Measurements from ENCODE around the gene ABLIM3. TPM values are rescaled to one million over a fixed set of nuclear protein-coding genes. Genes with fewer than 3 reads are reported as not detected.

ABLIM3 gene
- polyA plus RNA-seq, 2 donors: 17.1 to 56.2 TPM

DNA sequence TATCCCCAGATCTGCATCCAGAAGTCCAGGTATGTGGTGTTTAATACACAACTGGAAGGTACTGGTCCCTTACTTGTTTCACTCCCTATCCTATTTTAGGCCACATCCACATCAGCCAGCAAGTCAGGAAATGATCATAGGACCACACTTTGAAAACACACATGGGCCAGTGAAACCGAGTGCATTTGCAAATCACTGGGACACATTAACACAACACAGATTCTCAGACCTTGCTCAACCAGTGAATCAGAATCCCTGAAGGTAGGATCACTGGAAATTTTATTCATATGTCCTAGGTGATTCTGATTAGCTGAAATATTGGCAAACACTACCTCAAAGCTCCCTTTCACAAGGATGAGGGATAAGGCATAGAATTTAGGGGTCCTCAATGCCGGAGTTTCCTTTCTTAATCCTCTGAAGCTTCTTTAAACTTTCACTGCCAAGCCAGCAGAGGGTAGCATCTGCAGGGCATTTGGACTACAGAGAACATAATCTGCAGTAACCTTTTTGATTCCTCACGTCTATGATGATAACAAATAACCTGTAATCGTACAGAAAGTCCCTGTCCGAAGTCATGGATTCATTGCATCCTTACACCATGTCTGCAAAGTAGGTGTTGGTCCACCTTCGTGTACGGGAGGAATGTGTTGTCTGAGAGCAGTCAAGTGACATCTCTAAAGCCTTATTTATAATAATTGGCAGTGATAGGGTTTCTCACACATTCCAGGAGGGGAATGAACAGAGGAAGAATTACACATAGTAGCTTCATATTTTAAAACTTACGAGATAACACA is 11.0 kb upstream of the ABLIM3 start:
- Histone ChIP-seq H3K4me3 (ENCODE audit: low read depth in 1 of 2, low read length in 2 of 2) (no peak overlapping the region), H3K36me3 (ENCODE audit: control insufficient read depth in 2 of 2, insufficient read depth in 2 of 2, low read length in 1 of 2) (no peaks in the 10 kb centered on the region), H3K27me3 (ENCODE audit: control insufficient read depth in 1 of 2, insufficient read depth in 2 of 2, low read length in 2 of 2) (no peaks in the 10 kb centered on the region), H3K27ac (ENCODE audit: low read depth in 2 of 2, low read length in 1 of 2) (no peak overlapping the region), H3K4me1 (ENCODE audit: control insufficient read depth in 2 of 2, insufficient read depth in 2 of 2, low read length in 1 of 2) (peaks cover 0 to 4% of the 10 kb centered on the region in 2 donors), H3K9me3 (ENCODE audit: control insufficient read depth in 2 of 2, insufficient read depth in 1 of 2, low read depth in 1 of 2, low read length in 1 of 2) (no peaks in the 10 kb centered on the region)
- WGBS, 2 donors: 61 to 65% methylated on average over 8 of the region's 8 CpGs

DNA sequence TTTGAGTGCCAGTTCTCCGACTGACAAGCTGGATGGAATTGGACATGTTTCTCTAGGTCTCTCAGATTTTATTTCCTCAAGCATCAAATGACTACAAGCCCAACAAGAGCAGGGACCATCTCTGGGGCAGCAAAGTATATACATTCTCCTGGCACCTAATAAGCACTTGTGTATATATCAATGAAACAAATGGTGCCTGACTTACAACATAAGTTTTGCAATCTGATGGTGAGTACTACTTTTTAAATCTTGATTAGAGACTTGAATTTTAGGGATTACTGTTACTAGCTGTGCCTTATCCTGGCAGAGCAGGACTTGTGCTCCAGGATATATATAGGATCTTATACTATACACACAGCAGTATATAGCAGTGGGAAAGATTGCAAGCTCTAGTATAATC is 8.8 kb upstream of the ABLIM3 start:
- Histone ChIP-seq H3K27ac (ENCODE audit: low read depth in 2 of 2, low read length in 1 of 2) (no peak overlapping the region), H3K36me3 (ENCODE audit: control insufficient read depth in 2 of 2, insufficient read depth in 2 of 2, low read length in 1 of 2) (no peaks in the 10 kb centered on the region), H3K9me3 (ENCODE audit: control insufficient read depth in 2 of 2, insufficient read depth in 1 of 2, low read depth in 1 of 2, low read length in 1 of 2) (no peaks in the 10 kb centered on the region), H3K27me3 (ENCODE audit: control insufficient read depth in 1 of 2, insufficient read depth in 2 of 2, low read length in 2 of 2) (no peaks in the 10 kb centered on the region), H3K4me1 (ENCODE audit: control insufficient read depth in 2 of 2, insufficient read depth in 2 of 2, low read length in 1 of 2) (peaks cover 0 to 4% of the 10 kb centered on the region in 2 donors), H3K4me3 (ENCODE audit: low read depth in 1 of 2, low read length in 2 of 2) (no peak overlapping the region)
- WGBS, 2 donors: 73 to 87% methylated on average over 1 of the region's 1 CpG

DNA sequence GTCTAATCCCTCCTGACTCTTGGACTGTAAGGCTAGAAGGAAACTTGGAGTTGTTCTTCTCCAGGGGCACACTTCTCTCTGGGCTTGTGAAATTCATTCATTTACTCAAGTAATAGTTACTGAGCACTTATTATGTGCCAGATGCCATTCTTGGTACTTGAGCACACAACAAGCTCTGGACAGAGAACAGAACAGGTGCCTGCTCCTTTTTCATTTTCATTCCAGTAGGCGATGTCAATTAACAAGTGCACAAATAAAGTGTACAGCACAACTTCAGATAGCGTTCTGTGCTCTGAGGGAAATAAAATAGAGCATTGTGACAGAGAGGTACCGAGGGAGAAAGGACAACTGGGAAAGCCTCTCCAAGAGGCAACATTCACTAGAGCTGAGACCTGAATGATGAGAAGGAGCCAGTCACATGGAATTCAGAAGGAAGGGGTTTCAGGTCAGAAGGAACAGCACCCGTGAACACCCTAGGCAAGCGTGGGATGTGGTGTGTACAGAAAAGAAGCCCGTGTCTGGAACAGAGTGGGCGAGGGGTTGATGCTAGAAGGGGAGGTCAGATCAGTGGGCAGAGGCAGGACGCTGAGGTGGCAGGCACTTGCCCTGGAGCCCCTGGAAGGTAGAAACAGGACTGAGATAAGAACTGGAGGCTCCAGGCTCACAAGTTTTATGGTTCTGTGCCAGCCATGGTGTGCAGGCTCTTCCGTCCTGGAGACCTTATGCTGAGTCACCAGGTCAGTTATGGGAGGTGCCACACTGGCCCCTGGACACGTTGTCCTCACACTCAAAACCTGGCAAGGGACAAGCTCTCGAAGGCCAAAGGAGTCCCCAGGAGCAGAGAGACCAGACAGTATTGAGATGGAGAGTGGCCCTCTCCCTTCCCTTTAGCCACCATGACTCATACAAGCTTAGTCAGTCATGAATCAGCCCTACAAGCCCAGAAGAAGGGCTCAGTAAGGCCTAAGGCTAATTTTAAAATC is 7.2 kb upstream of the ABLIM3 start:
- Histone ChIP-seq H3K4me3 (ENCODE audit: low read depth in 1 of 2, low read length in 2 of 2) (no peak overlapping the region), H3K9me3 (ENCODE audit: control insufficient read depth in 2 of 2, insufficient read depth in 1 of 2, low read depth in 1 of 2, low read length in 1 of 2) (no peaks in the 10 kb centered on the region), H3K27me3 (ENCODE audit: control insufficient read depth in 1 of 2, insufficient read depth in 2 of 2, low read length in 2 of 2) (no peaks in the 10 kb centered on the region), H3K4me1 (ENCODE audit: control insufficient read depth in 2 of 2, insufficient read depth in 2 of 2, low read length in 1 of 2) (peaks cover 0 to 4% of the 10 kb centered on the region in 2 donors), H3K36me3 (ENCODE audit: control insufficient read depth in 2 of 2, insufficient read depth in 2 of 2, low read length in 1 of 2) (no peaks in the 10 kb centered on the region), H3K27ac (ENCODE audit: low read depth in 2 of 2, low read length in 1 of 2) (peak overlapping the region in 1 of 2 donors; percentile 1)
- WGBS, 2 donors: 62 to 70% methylated on average over 11 of the region's 11 CpGs

GRCh38 chr5:149134778-149135500 is 6.4 kb upstream of the ABLIM3 start:
- Histone ChIP-seq H3K36me3 (ENCODE audit: control insufficient read depth in 2 of 2, insufficient read depth in 2 of 2, low read length in 1 of 2) (no peaks in the 10 kb centered on the region), H3K27me3 (ENCODE audit: control insufficient read depth in 1 of 2, insufficient read depth in 2 of 2, low read length in 2 of 2) (no peaks in the 10 kb centered on the region), H3K4me3 (ENCODE audit: low read depth in 1 of 2, low read length in 2 of 2) (no peak overlapping the region), H3K9me3 (ENCODE audit: control insufficient read depth in 2 of 2, insufficient read depth in 1 of 2, low read depth in 1 of 2, low read length in 1 of 2) (no peaks in the 10 kb centered on the region), H3K4me1 (ENCODE audit: control insufficient read depth in 2 of 2, insufficient read depth in 2 of 2, low read length in 1 of 2) (peaks cover 0 to 4% of the 10 kb centered on the region in 2 donors), H3K27ac (ENCODE audit: low read depth in 2 of 2, low read length in 1 of 2) (no peak overlapping the region)
- WGBS, 2 donors: 67 to 73% methylated on average over 6 of the region's 6 CpGs

GRCh38 chr5:149135536-149136201 is 5.6 kb upstream of the ABLIM3 start:
- Histone ChIP-seq H3K27me3 (ENCODE audit: control insufficient read depth in 1 of 2, insufficient read depth in 2 of 2, low read length in 2 of 2) (no peaks in the 10 kb centered on the region), H3K36me3 (ENCODE audit: control insufficient read depth in 2 of 2, insufficient read depth in 2 of 2, low read length in 1 of 2) (no peaks in the 10 kb centered on the region), H3K27ac (ENCODE audit: low read depth in 2 of 2, low read length in 1 of 2) (no peak overlapping the region), H3K4me3 (ENCODE audit: low read depth in 1 of 2, low read length in 2 of 2) (no peak overlapping the region), H3K9me3 (ENCODE audit: control insufficient read depth in 2 of 2, insufficient read depth in 1 of 2, low read depth in 1 of 2, low read length in 1 of 2) (no peaks in the 10 kb centered on the region), H3K4me1 (ENCODE audit: control insufficient read depth in 2 of 2, insufficient read depth in 2 of 2, low read length in 1 of 2) (peaks cover 0 to 4% of the 10 kb centered on the region in 2 donors)
- 60 to 79% methylated on average over 1 of the region's 1 CpG for WGBS, 2 donors

- no peak overlapping the region for H3K4me3 ChIP-seq (ENCODE audit: low read depth in 1 of 2, low read length in 2 of 2)
- WGBS, 2 donors: 70 to 79% methylated on average over 7 of the region's 7 CpGs
- no peaks in the 10 kb centered on the region for H3K27me3 ChIP-seq (ENCODE audit: control insufficient read depth in 1 of 2, insufficient read depth in 2 of 2, low read length in 2 of 2)
Observed at GRCh38 chr5:149138182-149138923, 2.9 kb upstream of the ABLIM3 start.

DNA sequence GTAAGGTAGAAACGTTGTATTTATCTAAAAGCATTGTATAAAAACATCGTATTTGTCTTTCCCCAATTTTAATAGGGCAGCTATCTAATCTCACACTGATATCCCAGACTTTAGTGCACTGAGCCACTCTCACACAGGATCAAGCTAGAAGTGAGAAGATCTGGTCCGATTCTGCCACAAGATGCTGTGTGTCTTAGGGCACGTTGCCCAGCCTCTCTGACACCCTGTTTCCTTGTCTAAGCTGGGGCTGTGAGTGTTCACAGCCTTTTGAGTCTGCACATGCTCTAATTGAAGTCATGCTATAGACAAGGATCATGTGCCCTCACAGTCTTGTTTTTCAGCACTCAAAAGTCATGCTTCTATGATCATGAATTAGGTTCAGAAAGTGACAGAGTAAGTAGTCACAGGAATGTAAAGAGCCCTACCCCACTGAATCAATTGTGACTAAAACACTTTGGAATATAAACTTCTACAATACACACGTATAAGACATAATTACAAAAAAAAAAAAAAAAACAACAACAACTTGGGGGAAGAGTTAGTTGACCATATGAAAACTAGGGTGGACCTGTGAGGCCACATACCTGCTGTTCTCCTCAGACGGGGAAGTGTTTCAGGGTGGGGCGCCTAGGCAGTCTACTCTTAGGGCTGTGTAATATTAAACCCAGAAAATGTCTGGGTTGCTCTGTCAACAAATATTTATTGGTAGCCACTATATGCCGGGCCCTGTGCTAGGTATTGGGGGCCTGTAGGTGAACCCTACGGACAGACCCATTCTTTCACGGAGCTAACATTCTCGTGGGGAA is 893 bp upstream of the ABLIM3 start:
- Histone ChIP-seq H3K4me3 (ENCODE audit: low read depth in 1 of 2, low read length in 2 of 2) (no peak overlapping the region), H3K9me3 (ENCODE audit: control insufficient read depth in 2 of 2, insufficient read depth in 1 of 2, low read depth in 1 of 2, low read length in 1 of 2) (no peaks in the 10 kb centered on the region), H3K27ac (ENCODE audit: low read depth in 2 of 2, low read length in 1 of 2) (peak overlapping the region; percentile 68 to 90), H3K36me3 (ENCODE audit: control insufficient read depth in 2 of 2, insufficient read depth in 2 of 2, low read length in 1 of 2) (no peaks in the 10 kb centered on the region), H3K27me3 (ENCODE audit: control insufficient read depth in 1 of 2, insufficient read depth in 2 of 2, low read length in 2 of 2) (no peaks in the 10 kb centered on the region), H3K4me1 (ENCODE audit: control insufficient read depth in 2 of 2, insufficient read depth in 2 of 2, low read length in 1 of 2) (peaks cover 0 to 3% of the 10 kb centered on the region in 2 donors)
- WGBS, 2 donors: 76 to 77% methylated on average over 11 of the region's 11 CpGs

More at GRCh38 chr5:149138182-149138923, 2.9 kb upstream of the ABLIM3 start:
- peaks cover 3 to 4% of the 10 kb centered on the region in 2 donors for H3K4me1 ChIP-seq (ENCODE audit: control insufficient read depth in 2 of 2, insufficient read depth in 2 of 2, low read length in 1 of 2)
- H3K9me3 ChIP-seq (ENCODE audit: control insufficient read depth in 2 of 2, insufficient read depth in 1 of 2, low read depth in 1 of 2, low read length in 1 of 2): no peaks in the 10 kb centered on the region
- no peaks in the 10 kb centered on the region for H3K36me3 ChIP-seq (ENCODE audit: control insufficient read depth in 2 of 2, insufficient read depth in 2 of 2, low read length in 1 of 2)
- H3K27ac ChIP-seq (ENCODE audit: low read depth in 2 of 2, low read length in 1 of 2): no peak overlapping the region

All from esophagus (tissue), 2 donors.